Measurements from ENCODE around the gene OR10A3.

OR10A3 gene

GRCh38 chr11:7890417-7891172 lies 50.9 kb downstream of the OR10A3 start:
- DNase-seq = no peak

- DNase-seq = no peak
Measured at GRCh38 chr11:7889985-7890384, 51.5 kb downstream of the OR10A3 start.
